ENCODE data around the gene PTH1R. TPM values are rescaled to one million over a fixed set of nuclear protein-coding genes. Genes with fewer than 3 reads are reported as not detected.

PTH1R gene
- total and polyA plus RNA-seq, 10 of the 15 experiments (the other 5 are each of a cell fraction or from before 2014, with no cell fraction given): not detected

DNA sequence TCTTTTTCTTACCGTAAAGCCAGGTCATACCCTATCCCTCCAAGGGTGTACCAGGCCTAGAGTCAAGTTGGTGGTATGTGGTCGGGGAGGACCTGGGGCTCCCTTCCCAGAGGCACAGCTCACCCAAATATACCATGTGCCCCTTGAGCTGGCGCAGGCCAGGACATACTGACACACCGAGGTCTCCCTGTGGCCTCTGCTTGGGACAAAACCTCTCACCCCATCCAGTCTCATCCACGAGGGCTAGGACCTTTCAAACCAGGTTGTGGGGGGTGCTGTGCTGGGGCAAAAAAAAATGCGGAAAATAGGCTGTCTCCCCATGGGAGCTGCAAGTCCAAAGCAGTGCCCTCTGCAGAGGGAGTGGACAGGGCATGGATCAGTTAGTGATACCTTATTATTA, 22.8 kb downstream of the PTH1R start:
- TF ChIP-seq CHD4 (IDR thresholded peaks at IDR 0.05) (no peak), HDAC6 (IDR thresholded peaks at IDR 0.05; ENCODE audit: unreplicated experiment) (no peak), RCOR1 (conservative IDR thresholded peaks at IDR 0.05; ENCODE audit: low read depth, low read length) (no peak), TBL1XR1 (IDR thresholded peaks at IDR 0.05; ENCODE audit: low read depth, low read length) (no peak), WRNIP1 (IDR thresholded peaks at IDR 0.05; ENCODE audit: borderline replicate concordance, low read depth, low read length) (no peak), NR2C2 (IDR thresholded peaks at IDR 0.05; ENCODE audit: borderline replicate concordance, control insufficient read depth, insufficient read length, low read depth) (no peak), TCF12 (IDR thresholded peaks at IDR 0.05; ENCODE audit: low read depth, low read length) (no peak), ATF7 (IDR thresholded peaks at IDR 0.05; ENCODE audit: low read depth) (no peak), NBN (IDR thresholded peaks at IDR 0.05) (no peak), IKZF1 (conservative IDR thresholded peaks at IDR 0.05) (no peak)
- TF ChIP-seq, protein P1, sequence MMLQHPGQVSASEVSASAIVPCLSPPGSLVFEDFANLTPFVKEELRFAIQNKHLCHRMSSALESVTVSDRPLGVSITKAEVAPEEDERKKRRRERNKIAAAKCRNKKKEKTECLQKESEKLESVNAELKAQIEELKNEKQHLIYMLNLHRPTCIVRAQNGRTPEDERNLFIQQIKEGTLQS (IDR thresholded peaks at IDR 0.05; ENCODE audit: borderline replicate concordance, extremely low read depth, low read depth, low read length): no peak
- TF ChIP-seq, protein P2, sequence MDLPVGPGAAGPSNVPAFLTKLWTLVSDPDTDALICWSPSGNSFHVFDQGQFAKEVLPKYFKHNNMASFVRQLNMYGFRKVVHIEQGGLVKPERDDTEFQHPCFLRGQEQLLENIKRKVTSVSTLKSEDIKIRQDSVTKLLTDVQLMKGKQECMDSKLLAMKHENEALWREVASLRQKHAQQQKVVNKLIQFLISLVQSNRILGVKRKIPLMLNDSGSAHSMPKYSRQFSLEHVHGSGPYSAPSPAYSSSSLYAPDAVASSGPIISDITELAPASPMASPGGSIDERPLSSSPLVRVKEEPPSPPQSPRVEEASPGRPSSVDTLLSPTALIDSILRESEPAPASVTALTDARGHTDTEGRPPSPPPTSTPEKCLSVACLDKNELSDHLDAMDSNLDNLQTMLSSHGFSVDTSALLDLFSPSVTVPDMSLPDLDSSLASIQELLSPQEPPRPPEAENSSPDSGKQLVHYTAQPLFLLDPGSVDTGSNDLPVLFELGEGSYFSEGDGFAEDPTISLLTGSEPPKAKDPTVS (IDR thresholded peaks at IDR 0.05; ENCODE audit: low read depth, low read length): no peak
- TF ChIP-seq, protein P3, sequence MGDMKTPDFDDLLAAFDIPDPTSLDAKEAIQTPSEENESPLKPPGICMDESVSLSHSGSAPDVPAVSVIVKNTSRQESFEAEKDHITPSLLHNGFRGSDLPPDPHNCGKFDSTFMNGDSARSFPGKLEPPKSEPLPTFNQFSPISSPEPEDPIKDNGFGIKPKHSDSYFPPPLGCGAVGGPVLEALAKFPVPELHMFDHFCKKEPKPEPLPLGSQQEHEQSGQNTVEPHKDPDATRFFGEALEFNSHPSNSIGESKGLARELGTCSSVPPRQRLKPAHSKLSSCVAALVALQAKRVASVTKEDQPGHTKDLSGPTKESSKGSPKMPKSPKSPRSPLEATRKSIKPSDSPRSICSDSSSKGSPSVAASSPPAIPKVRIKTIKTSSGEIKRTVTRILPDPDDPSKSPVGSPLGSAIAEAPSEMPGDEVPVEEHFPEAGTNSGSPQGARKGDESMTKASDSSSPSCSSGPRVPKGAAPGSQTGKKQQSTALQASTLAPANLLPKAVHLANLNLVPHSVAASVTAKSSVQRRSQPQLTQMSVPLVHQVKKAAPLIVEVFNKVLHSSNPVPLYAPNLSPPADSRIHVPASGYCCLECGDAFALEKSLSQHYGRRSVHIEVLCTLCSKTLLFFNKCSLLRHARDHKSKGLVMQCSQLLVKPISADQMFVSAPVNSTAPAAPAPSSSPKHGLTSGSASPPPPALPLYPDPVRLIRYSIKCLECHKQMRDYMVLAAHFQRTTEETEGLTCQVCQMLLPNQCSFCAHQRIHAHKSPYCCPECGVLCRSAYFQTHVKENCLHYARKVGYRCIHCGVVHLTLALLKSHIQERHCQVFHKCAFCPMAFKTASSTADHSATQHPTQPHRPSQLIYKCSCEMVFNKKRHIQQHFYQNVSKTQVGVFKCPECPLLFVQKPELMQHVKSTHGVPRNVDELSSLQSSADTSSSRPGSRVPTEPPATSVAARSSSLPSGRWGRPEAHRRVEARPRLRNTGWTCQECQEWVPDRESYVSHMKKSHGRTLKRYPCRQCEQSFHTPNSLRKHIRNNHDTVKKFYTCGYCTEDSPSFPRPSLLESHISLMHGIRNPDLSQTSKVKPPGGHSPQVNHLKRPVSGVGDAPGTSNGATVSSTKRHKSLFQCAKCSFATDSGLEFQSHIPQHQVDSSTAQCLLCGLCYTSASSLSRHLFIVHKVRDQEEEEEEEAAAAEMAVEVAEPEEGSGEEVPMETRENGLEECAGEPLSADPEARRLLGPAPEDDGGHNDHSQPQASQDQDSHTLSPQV (IDR thresholded peaks at IDR 0.05): no peak
- H3K4me3 ChIP-seq: no peak overlapping the region
- H3K27ac ChIP-seq (ENCODE audit: control insufficient read depth, insufficient read depth): no peak overlapping the region
- H4K20me1 ChIP-seq (ENCODE audit: control insufficient read depth, insufficient read depth): no peaks in the 10 kb centered on the region
- no peaks in the 10 kb centered on the region for H3K4me1 ChIP-seq (ENCODE audit: control insufficient read depth, insufficient read depth, low read length)
- ChIA-PET POLR2A (no interaction called here), SMC1A (ENCODE audit: uncharacterized antibody, unreplicated experiment) (no interaction called here), CTCF (interaction anchor here (0.6 to 2.2 kb wide), 3 partner anchors 33 to 229 kb away, joined by 3 to 6 read pairs (median 3); no protein-coding TSS in a partner anchor), RAD21 (ENCODE audit: unreplicated experiment) (interaction anchor here (1.9 kb wide), 1 partner anchor 9 kb away, joined by 5 read pairs; no protein-coding TSS in a partner anchor)
- no peak overlapping the region for H3K9ac ChIP-seq (ENCODE audit: control insufficient read depth, insufficient read depth, low read length)
- intact Hi-C loops (cut with micrococcal nuclease; ENCODE audit: unreplicated experiment) (no loop called here), in situ Hi-C loops (cut with MboI) (no loop called here)
- H3K9me3 ChIP-seq (replicated peaks; ENCODE audit: control insufficient read depth, insufficient read depth, low read length): no peaks in the 10 kb centered on the region
- no peaks in the 10 kb centered on the region for H3K79me2 ChIP-seq (ENCODE audit: control insufficient read depth, insufficient read depth, low read length)
- H3K36me3 ChIP-seq (ENCODE audit: control insufficient read depth in 2 of 2, insufficient read depth in 2 of 2, low read length in 1 of 2): no peaks in the 10 kb centered on the region
- 61% methylated on average over 6 of the region's 6 CpGs for WGBS (ENCODE audit: insufficient coverage, insufficient replicate concordance, low lambda C conversion rate, missing lambda C conversion rate)
- no peak overlapping the region for H3K4me2 ChIP-seq (ENCODE audit: control insufficient read depth, insufficient read depth)
- BruUV-seq (replicated peaks): no TSS peak
- ATAC-seq (no peak), FAIRE-seq (no peak), DNase-seq (ENCODE audit: low read depth, low spot score) (no peak)
- H3K27me3 ChIP-seq (replicated peaks in 1 of 2; ENCODE audit: control insufficient read depth in 2 of 2, insufficient read depth in 2 of 2, low read length in 1 of 2): no peaks in the 10 kb centered on the region
- no peak overlapping the region for H2AFZ ChIP-seq (ENCODE audit: control insufficient read depth, low read depth, low read length)

Data from GM12878 (cell line).